Upper lobe of right lung (tissue), 1 donor: Measurements from ENCODE around the gene GINS2. TPM values are rescaled to one million over a fixed set of nuclear protein-coding genes. Genes with fewer than 3 reads are reported as not detected.
A peak's percentile ranks its signal among the peaks of the same experiment; 100 is the strongest.

Experiments
- ATAC-seq: fragments of 200-7000 bp; cut with Tn5 transposase; one replicate; pipeline ENCODE4 v1.9.1; 2020; ENCODE audit warnings: mild to moderate bottlenecking, moderate library complexity
- DNase-seq: peaks from one replicate; pipeline ENCODE4 v3.0.0-alpha.2; 2020
- H3K27ac ChIP-seq: fragments of 200-600 bp; one replicate; pipeline ENCODE4 v1.8.0; 2022
- H3K27me3 ChIP-seq: fragments of 200-600 bp; one replicate; pipeline ENCODE4 v1.8.0; 2022; ENCODE audit warnings: mild to moderate bottlenecking
- H3K36me3 ChIP-seq: fragments of 200-600 bp; one replicate; pipeline ENCODE4 v1.8.0; 2022
- H3K4me1 ChIP-seq: fragments of 200-600 bp; one replicate; pipeline ENCODE4 v1.8.0; 2022
- H3K4me3 ChIP-seq: fragments of 200-600 bp; one replicate; pipeline ENCODE4 v1.8.0; 2022; ENCODE audit warnings: mild to moderate bottlenecking
- H3K9me3 ChIP-seq: fragments of 200-600 bp; one replicate; pipeline ENCODE4 v1.8.0; 2022
- CTCF ChIP-seq: fragments of 200-600 bp; IDR thresholded peaks from one replicate; pipeline ENCODE4 v1.8.0; 2022; ENCODE audit warnings: antibody characterized with exemption
- intact Hi-C: fragments of 100-400 bp; cut with DNase I; formaldehyde crosslinking; loops from one replicate; pipeline ENCODE4 v1.11.0; 2022
- total RNA-seq: library from RNA; stranded (reverse); fragmentation: NEBNext Ultra II Directional; extraction: Animal tissue kit (Norgen Biotek cat#: 25700); gene quantifications from one replicate; pipeline ENCODE4 v1.2.1, GENCODE V29; 2021
- donor health status: DM: no; HTN: yes; CAD: no; lungs with severe emphysema.

GINS2 gene
- total RNA-seq, 1 donor from 2014 or later: 0.46 TPM

- no peak for DNase-seq
- no peak for ATAC-seq
- Histone ChIP-seq H3K4me3 (no peak overlapping the region), H3K27me3 (no peaks in the 10 kb centered on the region), H3K9me3 (no peaks in the 10 kb centered on the region), H3K4me1 (peaks cover 13% of the 10 kb centered on the region), H3K36me3 (no peaks in the 10 kb centered on the region), H3K27ac (no peak overlapping the region)
- TF ChIP-seq CTCF: no peak
- intact Hi-C loops: no loop called here
Measured at GRCh38 chr16:85642762-85643358, 45.9 kb downstream of the GINS2 start.

- H3K9me3 ChIP-seq: no peaks in the 10 kb centered on the region
- DNase-seq (no peak), ATAC-seq (peak; percentile 36)
- intact Hi-C loops: no loop called here
- no peak overlapping the region for H3K27ac ChIP-seq
- no peaks in the 10 kb centered on the region for H3K36me3 ChIP-seq
- peaks cover 13% of the 10 kb centered on the region for H3K4me1 ChIP-seq
- H3K27me3 ChIP-seq: no peaks in the 10 kb centered on the region
- H3K4me3 ChIP-seq: no peak overlapping the region
- no peak for TF ChIP-seq CTCF
Measured at GRCh38 chr16:85641776-85642176, 47.0 kb downstream of the GINS2 start.

- ATAC-seq: no peak
Measured at GRCh38 chr16:85641305-85641704, 47.4 kb downstream of the GINS2 start.

GRCh38 chr16:85640585-85640984 is 48.2 kb downstream of the GINS2 start:
- no peak for DNase-seq
- no peak for ATAC-seq
- Histone ChIP-seq H3K9me3 (no peaks in the 10 kb centered on the region), H3K36me3 (peaks cover 3% of the 10 kb centered on the region), H3K27ac (no peak overlapping the region), H3K4me1 (peaks cover 13% of the 10 kb centered on the region), H3K27me3 (no peaks in the 10 kb centered on the region), H3K4me3 (no peak overlapping the region)
- no peak for TF ChIP-seq CTCF
- intact Hi-C loops: no loop called here

More at GRCh38 chr16:85641305-85641704, 47.4 kb downstream of the GINS2 start:
- TF ChIP-seq CTCF: no peak
- no peak for DNase-seq
- Histone ChIP-seq H3K4me1 (peaks cover 13% of the 10 kb centered on the region), H3K27ac (no peak overlapping the region), H3K36me3 (no peaks in the 10 kb centered on the region), H3K9me3 (no peaks in the 10 kb centered on the region), H3K4me3 (no peak overlapping the region), H3K27me3 (no peaks in the 10 kb centered on the region)
- intact Hi-C loops: no loop called here

- Histone ChIP-seq H3K36me3 (peaks cover 5% of the 10 kb centered on the region), H3K4me3 (no peak overlapping the region), H3K27ac (no peak overlapping the region), H3K9me3 (no peaks in the 10 kb centered on the region), H3K4me1 (peaks cover 13% of the 10 kb centered on the region), H3K27me3 (no peaks in the 10 kb centered on the region)
- no peak for ATAC-seq
- intact Hi-C loops: no loop called here
- TF ChIP-seq CTCF: no peak
- DNase-seq: no peak
Measured at GRCh38 chr16:85640254-85640558, 48.5 kb downstream of the GINS2 start.
